NB4 (cell line): Measurements from ENCODE around the gene EDARADD.

Experiments used
- MAX ChIP-seq: IDR thresholded peaks from 2 replicates; pipeline ENCODE4 v1.6.1; 2011; ENCODE audit warnings: low read depth, low read length
- MYC ChIP-seq: IDR thresholded peaks from 2 replicates; pipeline ENCODE4 v1.6.1; 2011; ENCODE audit warnings: low read depth, low read length
- POLR2A ChIP-seq: IDR thresholded peaks from 2 replicates; pipeline ENCODE4 v1.6.1; 2011; ENCODE audit warnings: mild to moderate bottlenecking; ENCODE audit not compliant: insufficient read length; ENCODE audit errors: extremely low read depth
- TF ChIP-seq, protein P1 (sequence below): IDR thresholded peaks from one replicate; pipeline ENCODE4 v1.5.1; 2012; ENCODE audit warnings: low read depth, low read length

GRCh38 chr1:236507022-236507700 lies 113.1 kb downstream of the EDARADD start:
- TF ChIP-seq, protein P1, sequence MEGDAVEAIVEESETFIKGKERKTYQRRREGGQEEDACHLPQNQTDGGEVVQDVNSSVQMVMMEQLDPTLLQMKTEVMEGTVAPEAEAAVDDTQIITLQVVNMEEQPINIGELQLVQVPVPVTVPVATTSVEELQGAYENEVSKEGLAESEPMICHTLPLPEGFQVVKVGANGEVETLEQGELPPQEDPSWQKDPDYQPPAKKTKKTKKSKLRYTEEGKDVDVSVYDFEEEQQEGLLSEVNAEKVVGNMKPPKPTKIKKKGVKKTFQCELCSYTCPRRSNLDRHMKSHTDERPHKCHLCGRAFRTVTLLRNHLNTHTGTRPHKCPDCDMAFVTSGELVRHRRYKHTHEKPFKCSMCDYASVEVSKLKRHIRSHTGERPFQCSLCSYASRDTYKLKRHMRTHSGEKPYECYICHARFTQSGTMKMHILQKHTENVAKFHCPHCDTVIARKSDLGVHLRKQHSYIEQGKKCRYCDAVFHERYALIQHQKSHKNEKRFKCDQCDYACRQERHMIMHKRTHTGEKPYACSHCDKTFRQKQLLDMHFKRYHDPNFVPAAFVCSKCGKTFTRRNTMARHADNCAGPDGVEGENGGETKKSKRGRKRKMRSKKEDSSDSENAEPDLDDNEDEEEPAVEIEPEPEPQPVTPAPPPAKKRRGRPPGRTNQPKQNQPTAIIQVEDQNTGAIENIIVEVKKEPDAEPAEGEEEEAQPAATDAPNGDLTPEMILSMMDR, result no peak
- TF ChIP-seq POLR2A, result no peak
- TF ChIP-seq MAX, result no peak
- no peak for TF ChIP-seq MYC
